HG02973 (cell line): ENCODE results near the gene DESI2.
A peak's percentile ranks its signal among the peaks of the same experiment; 100 is the strongest.
"Not testable (repeated sequence)": the region's sequence is repeated elsewhere in the genome, so short reads cannot be mapped to it uniquely, and the experiment has no call there.

Experiments
- ATAC-seq: cut with Tn5 transposase; IDR thresholded peaks from one replicate; pipeline ENCODE4 v1.9.1; 2021; ENCODE audit warnings: moderate library complexity; ENCODE audit not compliant: unreplicated experiment

Gene DESI2

DNA sequence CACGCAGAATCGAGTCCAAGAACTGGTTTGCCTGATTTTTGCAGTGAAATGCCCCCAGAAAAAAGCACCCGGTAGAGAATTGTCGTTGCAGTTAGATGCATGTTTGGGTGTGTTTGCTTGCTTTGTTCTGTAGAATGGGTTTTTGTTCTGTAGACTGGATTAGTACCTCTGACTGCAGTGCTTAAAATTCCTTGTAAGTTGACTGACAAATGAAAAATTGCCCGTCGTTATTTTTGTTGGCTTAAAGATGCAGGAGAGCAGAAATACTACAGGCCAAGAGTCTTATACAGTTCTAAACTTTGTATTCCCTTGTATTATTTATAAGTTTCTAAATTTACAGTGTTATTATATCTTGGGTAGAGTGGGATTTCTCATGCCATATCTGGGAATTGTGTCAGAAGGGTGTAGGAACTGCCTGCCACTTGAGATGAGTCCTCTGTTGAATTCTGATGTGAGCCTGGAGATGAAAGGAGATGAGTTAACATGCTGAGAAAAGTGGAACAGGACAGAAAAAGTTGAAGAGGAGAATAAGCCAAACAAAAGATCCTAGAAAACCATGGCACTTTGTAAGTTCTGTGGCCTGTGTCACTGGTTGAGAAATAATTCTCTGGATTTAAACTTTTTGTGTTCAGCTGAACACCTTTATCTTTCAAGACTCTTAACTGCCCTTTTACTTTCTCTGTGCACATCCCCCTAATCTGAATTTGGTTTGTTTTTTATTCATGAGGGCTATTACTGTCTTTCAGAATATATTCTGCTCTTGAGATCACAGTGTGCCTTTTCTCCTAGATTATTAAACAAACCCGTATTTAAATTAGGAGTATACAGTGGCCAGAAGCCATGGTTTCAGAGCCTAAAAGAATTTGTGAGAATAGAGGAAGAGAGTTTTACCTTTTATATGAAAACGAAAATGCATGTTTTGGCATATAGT lies 1.4 kb downstream of the DESI2 start:
- ATAC-seq: no peak

GRCh38 chr1:244655186-244655585 lies 2.3 kb downstream of the DESI2 start:
- no peak for ATAC-seq

GRCh38 chr1:244657421-244657820 lies 4.5 kb downstream of the DESI2 start:
- ATAC-seq: no peak

DNA sequence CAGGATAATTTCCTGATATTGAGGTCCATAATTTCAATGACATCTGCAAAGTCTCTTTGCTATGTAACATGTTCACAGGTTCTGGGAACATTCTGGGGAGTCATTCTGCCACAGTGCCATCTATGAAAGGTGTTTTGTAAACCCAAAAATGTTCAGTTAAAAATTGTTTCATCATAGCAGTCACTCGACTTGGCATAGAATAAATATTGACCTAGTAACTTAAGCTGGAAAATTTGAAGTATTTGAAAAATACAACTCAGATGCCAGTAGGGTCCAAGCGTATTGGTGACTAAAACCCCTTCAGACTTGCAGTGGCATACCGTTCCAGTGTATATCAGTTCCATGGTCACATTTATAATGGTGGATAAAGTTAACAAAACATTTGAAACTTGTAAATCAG lies 6.8 kb downstream of the DESI2 start:
- ATAC-seq: no peak

GRCh38 chr1:244660595-244660994 lies 7.7 kb downstream of the DESI2 start:
- ATAC-seq: no peak

GRCh38 chr1:244661569-244662312 lies 8.8 kb downstream of the DESI2 start:
- ATAC-seq: not testable (repeated sequence)

- no peak for ATAC-seq
Measured at GRCh38 chr1:244662599-244662998, 9.7 kb downstream of the DESI2 start.

DNA sequence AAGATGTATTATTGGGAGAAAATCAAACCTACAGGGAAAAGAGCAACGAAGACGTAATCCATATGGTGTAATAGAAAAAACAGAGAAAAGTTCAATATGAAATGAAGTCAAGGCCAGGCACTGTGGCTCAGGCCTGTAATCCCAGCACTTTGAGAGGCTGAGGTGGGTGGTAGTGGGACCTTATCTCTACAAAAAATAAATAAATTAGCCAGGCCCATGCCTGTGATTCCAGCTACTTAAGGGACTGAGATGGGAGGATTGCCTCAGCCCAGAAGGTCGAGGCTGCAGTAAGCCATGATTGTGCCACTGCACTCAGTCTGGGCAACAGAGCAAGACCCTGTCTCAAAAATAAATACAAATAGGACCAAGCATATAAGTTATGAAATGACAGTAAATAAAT lies 11.4 kb downstream of the DESI2 start:
- ATAC-seq: no peak

- peak; percentile 73 for ATAC-seq
Measured at GRCh38 chr1:244665771-244666217, 12.9 kb downstream of the DESI2 start.

GRCh38 chr1:244666672-244667418 lies 13.9 kb downstream of the DESI2 start:
- not testable (repeated sequence) for ATAC-seq

- no peak for ATAC-seq
Measured at GRCh38 chr1:244667797-244668196, 14.9 kb downstream of the DESI2 start.

DNA sequence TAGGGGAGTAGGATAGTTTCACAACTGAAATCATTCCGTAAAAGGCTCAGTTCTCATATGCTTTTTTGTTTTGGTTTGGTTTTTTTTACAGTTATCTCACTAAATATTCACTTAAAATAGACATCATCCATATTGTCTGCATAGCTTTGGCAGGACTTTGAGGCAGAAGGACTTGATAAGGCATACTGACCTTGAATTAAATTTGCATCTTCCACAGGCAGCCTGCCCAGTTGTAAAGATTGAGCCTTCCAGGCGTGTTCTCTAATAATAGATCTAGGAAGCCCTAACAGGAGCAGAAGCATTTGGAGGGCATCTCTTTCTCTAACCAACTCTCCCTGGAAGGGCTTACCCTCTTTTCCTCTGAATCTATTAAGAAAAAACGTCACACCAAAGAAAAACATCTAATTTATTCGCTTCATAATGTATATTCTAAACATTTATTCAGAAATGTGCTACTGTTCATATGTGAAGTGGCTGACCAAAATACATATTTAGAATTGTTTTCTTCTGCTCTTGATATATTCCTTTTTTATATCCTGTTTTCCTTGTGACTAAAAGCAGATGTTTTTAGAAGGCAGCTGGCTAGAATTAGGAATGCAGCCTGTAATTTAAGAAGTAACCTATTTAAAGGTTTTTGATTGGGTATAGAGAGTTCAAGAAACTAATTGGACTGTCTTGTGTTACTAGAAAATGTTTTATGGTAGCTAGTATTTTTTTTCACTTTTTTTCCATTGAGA lies 20.2 kb downstream of the DESI2 start:
- ATAC-seq: no peak

DNA sequence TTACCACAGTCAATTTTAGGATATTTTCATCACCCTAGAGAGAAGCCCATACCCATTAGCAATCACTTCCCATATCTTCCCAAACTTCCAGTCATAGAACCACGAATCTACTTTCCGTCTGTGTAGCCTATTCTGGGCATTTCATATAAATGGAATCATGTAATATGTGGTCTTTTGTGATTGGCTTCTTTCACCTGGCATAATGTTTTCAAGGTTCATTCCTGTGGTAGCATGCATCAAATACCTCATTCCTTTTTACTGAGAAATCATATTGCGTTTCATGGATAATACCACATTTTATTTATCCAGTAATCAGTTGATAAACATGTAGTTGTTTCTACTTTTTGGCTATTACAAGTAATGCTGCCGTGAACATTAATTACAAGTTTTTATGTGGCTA lies 21.5 kb downstream of the DESI2 start:
- no peak for ATAC-seq

DNA sequence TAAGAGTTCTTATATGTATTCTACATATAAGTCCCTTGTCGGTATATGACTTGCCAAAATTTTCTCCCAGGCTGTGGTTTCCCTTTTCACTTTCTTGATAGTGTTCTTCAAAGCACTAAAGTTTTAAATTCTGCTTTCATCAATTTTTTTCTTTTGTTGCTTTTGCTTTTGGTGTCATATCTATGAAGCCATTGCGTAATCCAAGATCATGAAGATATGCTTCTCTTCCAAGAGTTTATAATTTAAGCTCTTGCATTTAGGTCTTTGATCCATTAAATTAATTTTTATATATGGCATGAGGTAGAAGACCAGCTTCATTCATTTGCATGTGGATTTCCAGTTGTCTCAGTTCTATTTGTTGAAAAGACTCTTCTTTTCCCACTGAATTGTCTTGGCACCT lies 22.2 kb downstream of the DESI2 start:
- ATAC-seq: no peak

GRCh38 chr1:244678697-244679096 lies 25.8 kb downstream of the DESI2 start:
- no peak for ATAC-seq

DNA sequence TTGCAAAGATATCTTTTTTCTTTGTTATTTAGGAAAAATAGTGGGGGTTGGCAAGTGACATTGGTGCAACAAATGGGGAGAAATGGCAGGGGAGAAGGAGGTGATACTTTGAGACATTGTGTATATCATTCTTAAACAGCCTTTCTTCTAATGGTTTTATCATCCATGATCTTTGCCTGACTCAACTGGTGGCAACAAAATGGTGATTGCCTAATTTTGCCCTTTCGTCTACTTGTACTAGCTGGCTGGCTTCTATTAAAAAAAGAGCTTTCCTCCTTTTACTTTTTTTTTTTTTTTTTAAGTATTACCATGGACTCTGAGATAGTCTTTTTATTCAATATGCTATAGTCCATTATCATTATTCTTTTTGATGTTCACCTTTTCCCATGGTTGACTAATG lies 27.7 kb downstream of the DESI2 start:
- no peak for ATAC-seq

GRCh38 chr1:244682087-244682486 lies 29.2 kb downstream of the DESI2 start:
- not testable (repeated sequence) for ATAC-seq

- no peak for ATAC-seq
Measured at GRCh38 chr1:244695937-244696336, 43.0 kb downstream of the DESI2 start.

GRCh38 chr1:244699741-244700140 lies 46.8 kb downstream of the DESI2 start:
- ATAC-seq: no peak

DNA sequence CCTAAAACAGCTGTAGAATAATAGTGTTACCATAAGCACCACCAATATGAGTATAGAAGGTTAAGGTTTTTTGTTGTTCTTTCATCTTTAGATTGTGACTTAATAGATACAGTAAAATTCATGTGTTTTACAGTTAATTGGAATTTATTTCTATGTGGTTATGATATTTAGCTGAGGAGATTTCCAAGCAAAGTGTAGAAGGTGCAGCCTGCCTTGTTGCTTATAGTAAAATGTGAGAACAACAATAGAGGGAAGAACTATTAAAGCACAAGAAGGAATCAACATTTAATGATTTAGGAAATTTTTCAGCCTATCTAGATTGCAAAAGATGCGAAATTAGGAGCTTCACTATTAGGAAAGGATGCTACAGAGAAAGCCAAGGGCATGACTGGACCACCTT lies 47.9 kb downstream of the DESI2 start:
- no peak for ATAC-seq

- ATAC-seq: no peak
Measured at GRCh38 chr1:244702620-244703019, 49.7 kb downstream of the DESI2 start.
